Right lobe of liver (tissue), 4 donors: Measurements from ENCODE around the gene FIGN.

Source experiments
- CTCF ChIP-seq, 4 donors: fragments of 200-600 bp in 3 of 4; fragments of 450-650 bp in 1 of 4; IDR thresholded peaks; one replicate each; pipeline versions ENCODE4 v1.5.1 to v1.8.0; 2016 to 2022; ENCODE audit warnings: antibody characterized with exemption in 4 of 4, mild to moderate bottlenecking in 2 of 4
- POLR2A ChIP-seq: fragments of 450-650 bp; IDR thresholded peaks from one replicate; pipeline ENCODE4 v1.6.1; 2017; ENCODE audit warnings: antibody characterized with exemption, mild to moderate bottlenecking
- donor health status: DM: no; HTN: no; CAD: no.
- donor health status: DM: no; HTN: no; CAD: no.
- donor health status: DM: no; HTN: yes; CAD: no.

DNA sequence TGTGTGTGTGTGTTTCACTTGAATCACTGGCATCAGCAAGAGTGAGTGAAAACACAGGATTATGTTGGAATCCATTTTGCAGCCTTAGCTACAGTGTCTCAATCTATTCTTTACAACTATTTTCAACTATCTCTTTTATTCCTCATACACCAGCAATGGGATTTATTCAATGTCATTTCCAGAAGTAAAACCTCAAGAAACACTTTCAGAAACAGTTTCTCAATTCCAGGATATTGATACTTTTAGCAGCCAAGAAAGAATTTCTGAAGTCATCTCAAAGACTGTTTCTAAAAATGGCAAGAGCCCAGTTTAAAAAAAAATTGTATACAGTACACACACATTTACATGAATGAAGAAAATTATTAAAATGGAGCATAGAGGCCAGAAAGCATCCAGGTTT lies 171.6 kb downstream of the FIGN start:
- TF ChIP-seq CTCF (IDR thresholded peaks at IDR 0.05): no peak
- no peak for TF ChIP-seq POLR2A
